ENCODE data around the gene ZNF354B.
"Not testable (repeated sequence)": the region's sequence is repeated elsewhere in the genome, so short reads cannot be mapped to it uniquely, and the experiment has no call there.

The ZNF354B gene

GRCh38 chr5:178831049-178831448 is 28.7 kb upstream of the ZNF354B start:
- ChIA-PET CTCF (no interaction called here), POLR2A (no interaction called here)
- 93% methylated on average over 9 of the region's 10 CpGs for WGBS (ENCODE audit: insufficient coverage)
- no peaks in the 10 kb centered on the region for H3K4me1 ChIP-seq (ENCODE audit: control extremely low read depth in 1 of 4, control insufficient read depth in 4 of 4, insufficient read depth in 4 of 4, low read length in 3 of 4)
- no peak overlapping the region for H3K4me3 ChIP-seq (ENCODE audit: control insufficient read depth in 1 of 7, extremely low read depth in 1 of 7, insufficient read depth in 4 of 7, low read depth in 2 of 7, low read length in 6 of 7)
- no peaks in the 10 kb centered on the region for H3K9me3 ChIP-seq (ENCODE audit: control extremely low read depth in 1 of 5, control insufficient read depth in 4 of 5, insufficient read depth in 2 of 5, low read depth in 1 of 5, low read length in 4 of 5)
- H3K27me3 ChIP-seq (replicated peaks in 2 of 5; ENCODE audit: control insufficient read depth in 4 of 5, insufficient read depth in 5 of 5, low read length in 4 of 5): peaks cover 0 to 4% (median 2%) of the 10 kb centered on the region in 5 experiments
- H3K27ac ChIP-seq (ENCODE audit: insufficient read depth in 1 of 2, low read depth in 1 of 2, low read length in 2 of 2, poor library complexity in 1 of 2, severe bottlenecking in 2 of 2): no peak overlapping the region
- H3K36me3 ChIP-seq (ENCODE audit: control insufficient read depth in 4 of 4, insufficient read depth in 4 of 4, low read length in 3 of 4): no peaks in the 10 kb centered on the region
- DNase-seq: no peak

- H3K27ac ChIP-seq (ENCODE audit: insufficient read depth in 1 of 2, low read depth in 1 of 2, low read length in 2 of 2, poor library complexity in 1 of 2, severe bottlenecking in 2 of 2): no peak overlapping the region
- no peak for DNase-seq
- H3K9me3 ChIP-seq (ENCODE audit: control extremely low read depth in 1 of 5, control insufficient read depth in 4 of 5, insufficient read depth in 2 of 5, low read depth in 1 of 5, low read length in 4 of 5): no peaks in the 10 kb centered on the region
- peaks cover 0 to 2% (median under 1%) of the 10 kb centered on the region in 5 experiments for H3K27me3 ChIP-seq (replicated peaks in 2 of 5; ENCODE audit: control insufficient read depth in 4 of 5, insufficient read depth in 5 of 5, low read length in 4 of 5)
- ChIA-PET CTCF (no interaction called here), POLR2A (no interaction called here)
- WGBS (ENCODE audit: insufficient coverage): 92% methylated on average over 12 of the region's 15 CpGs
- no peaks in the 10 kb centered on the region for H3K36me3 ChIP-seq (ENCODE audit: control insufficient read depth in 4 of 4, insufficient read depth in 4 of 4, low read length in 3 of 4)
- no peaks in the 10 kb centered on the region for H3K4me1 ChIP-seq (ENCODE audit: control extremely low read depth in 1 of 4, control insufficient read depth in 4 of 4, insufficient read depth in 4 of 4, low read length in 3 of 4)
- no peak overlapping the region for H3K4me3 ChIP-seq (ENCODE audit: control insufficient read depth in 1 of 7, extremely low read depth in 1 of 7, insufficient read depth in 4 of 7, low read depth in 2 of 7, low read length in 6 of 7)
These were observed 27.0 kb upstream of the ZNF354B start for GRCh38 chr5:178832618-178833201.

- H3K36me3 ChIP-seq (ENCODE audit: control insufficient read depth in 4 of 4, insufficient read depth in 4 of 4, low read length in 3 of 4): no peaks in the 10 kb centered on the region
- no peak overlapping the region for H3K4me3 ChIP-seq (ENCODE audit: control insufficient read depth in 1 of 7, extremely low read depth in 1 of 7, insufficient read depth in 4 of 7, low read depth in 2 of 7, low read length in 6 of 7)
- H3K27me3 ChIP-seq (replicated peaks in 2 of 5; ENCODE audit: control insufficient read depth in 4 of 5, insufficient read depth in 5 of 5, low read length in 4 of 5): no peaks in the 10 kb centered on the region
- no peak overlapping the region for H3K27ac ChIP-seq (ENCODE audit: insufficient read depth in 1 of 2, low read depth in 1 of 2, low read length in 2 of 2, poor library complexity in 1 of 2, severe bottlenecking in 2 of 2)
- H3K9me3 ChIP-seq (ENCODE audit: control extremely low read depth in 1 of 5, control insufficient read depth in 4 of 5, insufficient read depth in 2 of 5, low read depth in 1 of 5, low read length in 4 of 5): no peaks in the 10 kb centered on the region
- POLR2A ChIA-PET: no interaction called here
- DNase-seq: no peak
- CTCF ChIA-PET: no interaction called here
- no CpG with 5 or more reads among the region's 4 CpGs for WGBS (ENCODE audit: insufficient coverage)
- no peaks in the 10 kb centered on the region for H3K4me1 ChIP-seq (ENCODE audit: control extremely low read depth in 1 of 4, control insufficient read depth in 4 of 4, insufficient read depth in 4 of 4, low read length in 3 of 4)
These were observed 23.1 kb upstream of the ZNF354B start for GRCh38 chr5:178836628-178837027.

GRCh38 chr5:178838695-178839318 is 20.9 kb upstream of the ZNF354B start:
- H3K27ac ChIP-seq (ENCODE audit: insufficient read depth in 1 of 2, low read depth in 1 of 2, low read length in 2 of 2, poor library complexity in 1 of 2, severe bottlenecking in 2 of 2); H3K36me3 ChIP-seq (ENCODE audit: control insufficient read depth in 4 of 4, insufficient read depth in 4 of 4, low read length in 3 of 4); H3K4me3 ChIP-seq (ENCODE audit: control insufficient read depth in 1 of 7, extremely low read depth in 1 of 7, insufficient read depth in 4 of 7, low read depth in 2 of 7, low read length in 6 of 7); POLR2A ChIA-PET; H3K9me3 ChIP-seq (ENCODE audit: control extremely low read depth in 1 of 5, control insufficient read depth in 4 of 5, insufficient read depth in 2 of 5, low read depth in 1 of 5, low read length in 4 of 5); H3K4me1 ChIP-seq (ENCODE audit: control extremely low read depth in 1 of 4, control insufficient read depth in 4 of 4, insufficient read depth in 4 of 4, low read length in 3 of 4); H3K27me3 ChIP-seq (replicated peaks in 2 of 5; ENCODE audit: control insufficient read depth in 4 of 5, insufficient read depth in 5 of 5, low read length in 4 of 5); DNase-seq: not testable (repeated sequence)
- WGBS (ENCODE audit: insufficient coverage): 92% methylated on average over 18 of the region's 28 CpGs
- CTCF ChIA-PET: interaction anchor here (1.0 kb wide), 1 partner anchor 556 kb away, joined by 3 read pairs; no protein-coding TSS in a partner anchor

GRCh38 chr5:178839319-178839704 is 20.4 kb upstream of the ZNF354B start:
- 38% methylated on average over 5 of the region's 6 CpGs for WGBS (ENCODE audit: insufficient coverage)
- H3K4me3 ChIP-seq (ENCODE audit: control insufficient read depth in 1 of 7, extremely low read depth in 1 of 7, insufficient read depth in 4 of 7, low read depth in 2 of 7, low read length in 6 of 7): no peak overlapping the region
- no peaks in the 10 kb centered on the region for H3K27me3 ChIP-seq (replicated peaks in 2 of 5; ENCODE audit: control insufficient read depth in 4 of 5, insufficient read depth in 5 of 5, low read length in 4 of 5)
- ChIA-PET CTCF (interaction anchor here (1.0 kb wide), 1 partner anchor 556 kb away, joined by 3 read pairs; no protein-coding TSS in a partner anchor), POLR2A (no interaction called here)
- H3K36me3 ChIP-seq (ENCODE audit: control insufficient read depth in 4 of 4, insufficient read depth in 4 of 4, low read length in 3 of 4): no peaks in the 10 kb centered on the region
- H3K9me3 ChIP-seq (ENCODE audit: control extremely low read depth in 1 of 5, control insufficient read depth in 4 of 5, insufficient read depth in 2 of 5, low read depth in 1 of 5, low read length in 4 of 5): no peaks in the 10 kb centered on the region
- peak; percentile 2 to 77 (median 69) for DNase-seq
- no peaks in the 10 kb centered on the region for H3K4me1 ChIP-seq (ENCODE audit: control extremely low read depth in 1 of 4, control insufficient read depth in 4 of 4, insufficient read depth in 4 of 4, low read length in 3 of 4)
- no peak overlapping the region for H3K27ac ChIP-seq (ENCODE audit: insufficient read depth in 1 of 2, low read depth in 1 of 2, low read length in 2 of 2, poor library complexity in 1 of 2, severe bottlenecking in 2 of 2)

- POLR2A ChIA-PET; H3K9me3 ChIP-seq (ENCODE audit: control extremely low read depth in 1 of 5, control insufficient read depth in 4 of 5, insufficient read depth in 2 of 5, low read depth in 1 of 5, low read length in 4 of 5); H3K27ac ChIP-seq (ENCODE audit: insufficient read depth in 1 of 2, low read depth in 1 of 2, low read length in 2 of 2, poor library complexity in 1 of 2, severe bottlenecking in 2 of 2); CTCF ChIA-PET; H3K4me1 ChIP-seq (ENCODE audit: control extremely low read depth in 1 of 4, control insufficient read depth in 4 of 4, insufficient read depth in 4 of 4, low read length in 3 of 4); H3K27me3 ChIP-seq (replicated peaks in 2 of 5; ENCODE audit: control insufficient read depth in 4 of 5, insufficient read depth in 5 of 5, low read length in 4 of 5); H3K36me3 ChIP-seq (ENCODE audit: control insufficient read depth in 4 of 4, insufficient read depth in 4 of 4, low read length in 3 of 4); H3K4me3 ChIP-seq (ENCODE audit: control insufficient read depth in 1 of 7, extremely low read depth in 1 of 7, insufficient read depth in 4 of 7, low read depth in 2 of 7, low read length in 6 of 7); DNase-seq: not testable (repeated sequence)
- 88% methylated on average over 4 of the region's 11 CpGs for WGBS (ENCODE audit: insufficient coverage)
These were observed 19.4 kb upstream of the ZNF354B start for GRCh38 chr5:178840399-178840798.

GRCh38 chr5:178849316-178849715 is 10.4 kb upstream of the ZNF354B start:
- 54% methylated on average over 5 of the region's 5 CpGs for whole genome bisulfite sequencing (ENCODE audit: insufficient coverage)
- no peaks in the 10 kb centered on the region for H3K36me3 ChIP-seq (ENCODE audit: control insufficient read depth in 4 of 4, insufficient read depth in 4 of 4, low read length in 3 of 4)
- POLR2A ChIA-PET: no interaction called here
- DNase-seq: no peak
- H3K9me3 ChIP-seq (ENCODE audit: control extremely low read depth in 1 of 5, control insufficient read depth in 4 of 5, insufficient read depth in 2 of 5, low read depth in 1 of 5, low read length in 4 of 5): peaks cover 0 to 8% (median 4%) of the 10 kb centered on the region in 5 experiments
- peaks cover 0 to 2% (median 0%) of the 10 kb centered on the region in 5 experiments for H3K27me3 ChIP-seq (replicated peaks in 2 of 5; ENCODE audit: control insufficient read depth in 4 of 5, insufficient read depth in 5 of 5, low read length in 4 of 5)
- CTCF ChIA-PET: no interaction called here
- H3K4me3 ChIP-seq (ENCODE audit: control insufficient read depth in 1 of 7, extremely low read depth in 1 of 7, insufficient read depth in 4 of 7, low read depth in 2 of 7, low read length in 6 of 7): no peak overlapping the region
- no peak overlapping the region for H3K27ac ChIP-seq (ENCODE audit: insufficient read depth in 1 of 2, low read depth in 1 of 2, low read length in 2 of 2, poor library complexity in 1 of 2, severe bottlenecking in 2 of 2)
- no peaks in the 10 kb centered on the region for H3K4me1 ChIP-seq (ENCODE audit: control extremely low read depth in 1 of 4, control insufficient read depth in 4 of 4, insufficient read depth in 4 of 4, low read length in 3 of 4)

All from common myeloid progenitor, CD34-positive (primary cell).